Vagina (tissue), 2 donors: ENCODE results near the gene SHC3.

Experiments
- POLR2A ChIP-seq, 2 donors: fragments of 450-650 bp; IDR thresholded peaks; one replicate each; pipeline ENCODE4 v1.6.1; 2017; ENCODE audit warnings: antibody characterized with exemption in 2 of 2, mild to moderate bottlenecking in 2 of 2, moderate library complexity in 2 of 2
- TF ChIP-seq, protein P1 (sequence below), 3 experiments: fragments of 450-650 bp in 2 of 3; fragments of 200-600 bp in 1 of 3; sonication (generic) in 1 of 3; IDR thresholded peaks; one replicate each; pipeline ENCODE4 v1.5.1; 2017 to 2019; ENCODE audit warnings: antibody characterized with exemption in 3 of 3, mild to moderate bottlenecking in 2 of 3, moderate library complexity in 2 of 3

- TF ChIP-seq, protein P1, sequence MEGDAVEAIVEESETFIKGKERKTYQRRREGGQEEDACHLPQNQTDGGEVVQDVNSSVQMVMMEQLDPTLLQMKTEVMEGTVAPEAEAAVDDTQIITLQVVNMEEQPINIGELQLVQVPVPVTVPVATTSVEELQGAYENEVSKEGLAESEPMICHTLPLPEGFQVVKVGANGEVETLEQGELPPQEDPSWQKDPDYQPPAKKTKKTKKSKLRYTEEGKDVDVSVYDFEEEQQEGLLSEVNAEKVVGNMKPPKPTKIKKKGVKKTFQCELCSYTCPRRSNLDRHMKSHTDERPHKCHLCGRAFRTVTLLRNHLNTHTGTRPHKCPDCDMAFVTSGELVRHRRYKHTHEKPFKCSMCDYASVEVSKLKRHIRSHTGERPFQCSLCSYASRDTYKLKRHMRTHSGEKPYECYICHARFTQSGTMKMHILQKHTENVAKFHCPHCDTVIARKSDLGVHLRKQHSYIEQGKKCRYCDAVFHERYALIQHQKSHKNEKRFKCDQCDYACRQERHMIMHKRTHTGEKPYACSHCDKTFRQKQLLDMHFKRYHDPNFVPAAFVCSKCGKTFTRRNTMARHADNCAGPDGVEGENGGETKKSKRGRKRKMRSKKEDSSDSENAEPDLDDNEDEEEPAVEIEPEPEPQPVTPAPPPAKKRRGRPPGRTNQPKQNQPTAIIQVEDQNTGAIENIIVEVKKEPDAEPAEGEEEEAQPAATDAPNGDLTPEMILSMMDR (IDR thresholded peaks at IDR 0.05) = no peak
- TF ChIP-seq POLR2A (IDR thresholded peaks at IDR 0.05) = no peak
Observed at GRCh38 chr9:89071591-89071990, 107.0 kb downstream of the SHC3 start.
